Kidney epithelial cell (primary cell): Measurements from ENCODE around the gene DNAI1. TPM values are rescaled to one million over a fixed set of nuclear protein-coding genes. Genes with fewer than 3 reads are reported as not detected.
A peak's percentile ranks its signal among the peaks of the same experiment; 100 is the strongest.

Experiments used
- DNase-seq: peaks from one replicate; pipeline ENCODE4 v3.0.0-alpha.2; 2010; ENCODE audit warnings: low read depth
- H3K27me3 ChIP-seq: 2 replicates; pipeline ENCODE4 v1.6.0; 2011; ENCODE audit warnings: low read length; ENCODE audit not compliant: control insufficient read depth, insufficient read depth
- H3K36me3 ChIP-seq: 2 replicates; pipeline ENCODE4 v1.5.1; 2011; ENCODE audit warnings: low read length; ENCODE audit not compliant: control insufficient read depth, insufficient read depth
- H3K4me3 ChIP-seq: 2 replicates; pipeline ENCODE4 v1.5.1; 2011; ENCODE audit warnings: low read depth, mild to moderate bottlenecking, control low read depth, low read length
- total RNA-seq: library from RNA; depleted of rRNA; stranded (reverse); fragments of >200 nt; gene quantifications from 2 replicates; pipeline ENCODE4 v1.2.3, GENCODE V29; 2015
- TF ChIP-seq, protein P1 (sequence below): IDR thresholded peaks from 2 replicates; pipeline ENCODE4 v1.5.1; 2011; ENCODE audit warnings: mild to moderate bottlenecking, moderate library complexity, low read length, control low read depth, inconsistent platforms; ENCODE audit not compliant: insufficient read depth, poor library complexity, severe bottlenecking

The DNAI1 gene
- not detected in 2 replicates for total RNA-seq

DNA sequence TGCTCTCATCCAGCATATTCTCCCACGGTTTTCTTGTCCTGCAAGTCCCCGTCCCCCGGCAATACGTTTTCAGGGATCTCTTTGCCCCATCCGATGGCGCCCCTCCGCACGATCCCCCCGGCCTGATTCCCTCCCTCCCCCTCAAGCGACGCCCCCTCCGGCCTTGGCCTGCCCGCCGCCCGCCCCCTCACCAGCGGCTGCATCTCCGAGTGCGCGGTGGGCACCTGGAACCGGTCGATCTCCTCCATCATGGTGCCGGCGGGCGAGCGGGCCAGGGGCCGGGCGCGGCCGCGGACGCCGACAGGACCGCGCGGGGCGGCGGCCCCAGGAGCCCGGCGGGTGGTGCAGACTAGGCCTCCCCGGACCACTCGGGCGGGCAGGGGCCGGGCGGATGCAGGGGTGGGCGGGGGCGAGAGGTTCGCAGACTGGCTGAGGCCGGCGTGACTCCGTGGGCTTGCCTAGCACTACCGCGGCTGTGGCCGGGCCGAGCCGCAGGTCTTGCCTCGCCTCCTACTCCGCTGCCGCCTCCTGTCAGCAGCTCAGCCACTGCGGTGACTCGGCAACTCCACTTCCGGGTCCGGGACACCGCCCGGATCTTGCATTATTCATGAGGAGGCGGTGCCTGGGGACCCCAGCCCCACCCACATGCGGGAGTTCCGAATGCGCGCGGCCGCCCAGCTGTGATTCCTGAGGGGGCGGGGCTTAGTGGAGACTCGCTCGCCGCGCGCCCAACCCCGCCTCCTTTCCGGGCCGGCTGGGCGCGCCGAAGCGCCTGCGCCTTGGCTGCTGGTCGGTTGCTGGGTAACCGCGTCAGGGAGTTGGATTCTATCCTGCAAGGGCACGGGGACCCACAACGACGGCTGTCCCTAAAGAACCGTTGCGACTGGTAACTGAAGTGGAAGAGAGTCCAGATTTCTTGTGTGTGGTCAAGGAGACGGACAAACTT, at the start of gene DNAI1, which contains the start of gene FAM219A:
TSS of gene DNAI1 (plus strand) at position 793 of the 946 bp plus-strand sequence. CDS start 201 bp downstream, outside the sequence.
TSS of gene FAM219A (minus strand) at position 558 of the 946 bp plus-strand sequence. CDS start at position 251, 307 bp downstream.
- DNase-seq: peak; percentile 85
- Histone ChIP-seq H3K36me3 (no peaks in the 10 kb centered on the region), H3K27me3 (no peaks in the 10 kb centered on the region), H3K4me3 (peak within 1 kb of the TSS; percentile 70)
- TF ChIP-seq, protein P1, sequence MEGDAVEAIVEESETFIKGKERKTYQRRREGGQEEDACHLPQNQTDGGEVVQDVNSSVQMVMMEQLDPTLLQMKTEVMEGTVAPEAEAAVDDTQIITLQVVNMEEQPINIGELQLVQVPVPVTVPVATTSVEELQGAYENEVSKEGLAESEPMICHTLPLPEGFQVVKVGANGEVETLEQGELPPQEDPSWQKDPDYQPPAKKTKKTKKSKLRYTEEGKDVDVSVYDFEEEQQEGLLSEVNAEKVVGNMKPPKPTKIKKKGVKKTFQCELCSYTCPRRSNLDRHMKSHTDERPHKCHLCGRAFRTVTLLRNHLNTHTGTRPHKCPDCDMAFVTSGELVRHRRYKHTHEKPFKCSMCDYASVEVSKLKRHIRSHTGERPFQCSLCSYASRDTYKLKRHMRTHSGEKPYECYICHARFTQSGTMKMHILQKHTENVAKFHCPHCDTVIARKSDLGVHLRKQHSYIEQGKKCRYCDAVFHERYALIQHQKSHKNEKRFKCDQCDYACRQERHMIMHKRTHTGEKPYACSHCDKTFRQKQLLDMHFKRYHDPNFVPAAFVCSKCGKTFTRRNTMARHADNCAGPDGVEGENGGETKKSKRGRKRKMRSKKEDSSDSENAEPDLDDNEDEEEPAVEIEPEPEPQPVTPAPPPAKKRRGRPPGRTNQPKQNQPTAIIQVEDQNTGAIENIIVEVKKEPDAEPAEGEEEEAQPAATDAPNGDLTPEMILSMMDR: no peak

DNA sequence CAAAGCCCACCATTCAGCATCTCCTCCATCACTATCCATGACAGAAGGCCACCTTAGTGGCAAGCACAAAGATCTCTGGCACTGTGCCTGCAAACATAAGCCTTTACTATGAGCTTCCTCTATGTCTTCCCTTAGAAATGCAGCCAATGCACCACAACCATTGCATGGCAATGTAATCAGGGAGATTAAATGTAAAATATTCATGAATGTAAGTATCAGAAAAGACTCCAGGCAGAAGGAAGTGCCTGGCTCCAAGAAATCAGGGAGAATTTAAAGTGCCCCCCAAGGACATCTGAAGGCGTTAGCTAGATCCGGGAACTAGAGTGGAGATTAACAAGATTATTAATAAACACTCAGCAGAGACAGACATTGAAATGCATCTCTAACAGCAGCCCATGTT, 49.5 kb upstream of the DNAI1 start:
- DNase-seq: no peak
- H3K27me3 ChIP-seq: no peaks in the 10 kb centered on the region
- TF ChIP-seq, protein P1: no peak
- no peaks in the 10 kb centered on the region for H3K36me3 ChIP-seq
- H3K4me3 ChIP-seq: no peak overlapping the region

DNA sequence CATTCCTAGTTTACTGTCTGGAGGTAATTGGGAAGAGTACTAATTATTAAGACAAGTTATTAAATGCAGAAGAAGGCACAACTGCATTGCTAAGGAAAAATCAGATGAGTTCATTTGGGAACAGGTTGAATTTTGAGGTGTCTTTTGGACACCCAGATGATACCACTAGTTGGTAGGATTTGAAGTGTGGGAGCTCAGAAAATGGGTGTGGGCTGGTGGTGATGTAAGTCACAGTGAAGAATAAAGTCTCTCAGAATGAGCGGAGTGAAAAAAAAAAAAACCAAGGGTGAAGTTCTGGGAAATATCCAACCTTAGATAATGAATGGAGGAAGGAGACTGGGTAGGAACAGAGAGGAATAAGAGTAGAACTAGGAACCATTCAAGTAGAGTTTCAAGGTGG, 46.3 kb upstream of the DNAI1 start:
- no peaks in the 10 kb centered on the region for H3K27me3 ChIP-seq
- no peak overlapping the region for H3K4me3 ChIP-seq
- DNase-seq: no peak
- TF ChIP-seq, protein P1: no peak
- no peaks in the 10 kb centered on the region for H3K36me3 ChIP-seq

DNA sequence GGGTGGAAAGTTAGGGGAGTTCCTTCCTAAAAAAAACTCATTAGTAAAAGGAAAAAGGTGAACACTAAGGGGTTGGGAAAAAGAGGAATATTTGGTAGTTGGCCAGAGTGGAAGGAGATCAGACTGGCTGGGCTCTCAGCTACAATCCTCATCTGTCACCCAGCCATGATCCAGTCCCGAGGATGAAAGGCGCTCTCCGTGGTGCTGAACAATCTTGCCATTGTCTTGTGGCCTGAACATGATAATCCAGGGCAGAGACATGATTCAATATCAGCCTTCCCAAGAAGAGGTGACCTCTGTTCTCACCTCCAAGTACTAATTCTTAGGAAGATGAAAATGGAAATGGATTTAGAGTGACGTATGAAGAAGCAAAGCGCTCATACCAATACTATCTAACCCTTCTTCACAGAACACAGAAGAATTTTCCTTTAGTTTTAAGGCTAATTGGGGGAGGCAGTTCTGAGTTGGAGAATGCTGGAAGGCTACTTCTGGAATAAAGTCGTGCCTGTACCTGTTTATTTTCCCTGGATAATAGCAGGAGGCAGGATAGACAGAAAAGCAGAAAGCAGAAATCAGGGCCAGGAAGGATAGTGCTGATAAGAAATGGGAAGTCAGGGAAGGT, 45.3 kb upstream of the DNAI1 start:
- TF ChIP-seq, protein P1: no peak
- no peaks in the 10 kb centered on the region for H3K36me3 ChIP-seq
- H3K4me3 ChIP-seq: no peak overlapping the region
- DNase-seq: peak; percentile 9
- no peaks in the 10 kb centered on the region for H3K27me3 ChIP-seq

DNA sequence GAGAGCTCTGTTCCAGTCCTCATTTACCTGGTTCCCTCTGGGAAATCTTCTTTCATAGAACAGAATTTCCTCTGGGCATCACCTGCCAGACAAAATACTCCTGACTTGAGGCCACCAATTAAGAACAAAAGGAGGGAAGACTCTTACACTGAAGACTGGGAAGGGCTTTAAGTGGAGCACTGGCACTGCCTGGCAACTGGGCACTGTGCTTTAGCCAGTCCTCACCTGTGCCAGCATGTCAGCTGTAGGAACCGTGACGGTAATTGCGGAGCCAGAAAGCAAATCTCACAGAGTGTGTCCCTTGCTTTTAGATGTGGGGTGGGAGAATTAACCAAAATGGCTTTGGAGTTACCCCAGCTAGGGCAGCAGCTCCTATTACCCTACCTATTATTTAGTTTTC, 40.9 kb upstream of the DNAI1 start:
- no peak overlapping the region for H3K4me3 ChIP-seq
- no peaks in the 10 kb centered on the region for H3K36me3 ChIP-seq
- no peak for DNase-seq
- TF ChIP-seq, protein P1: no peak
- H3K27me3 ChIP-seq: no peaks in the 10 kb centered on the region
